ENCODE measurements around the gene CPNE2.

DNA sequence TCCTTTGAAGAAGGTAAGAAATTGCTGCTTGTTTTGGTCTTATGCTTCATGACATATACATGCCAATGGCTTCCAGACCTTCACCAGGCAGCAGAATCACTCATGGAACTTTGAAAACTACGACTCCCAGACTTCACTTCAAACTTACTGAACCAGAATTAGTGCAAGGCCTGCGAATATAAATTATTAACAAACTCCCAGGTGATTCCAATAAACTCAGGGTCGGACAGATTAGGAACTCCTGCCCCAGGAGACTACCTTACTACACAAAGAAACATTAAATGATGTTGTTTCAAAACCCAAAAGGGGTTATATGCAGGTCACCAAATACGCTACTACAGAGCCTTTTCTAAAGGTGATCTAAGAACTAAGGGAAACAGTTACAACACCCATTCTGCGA, 73.1 kb downstream of the CPNE2 start:
- TF ChIP-seq EZH2 (IDR thresholded peaks at IDR 0.05; ENCODE audit: low read depth) = no peak
- TF ChIP-seq, protein P1, sequence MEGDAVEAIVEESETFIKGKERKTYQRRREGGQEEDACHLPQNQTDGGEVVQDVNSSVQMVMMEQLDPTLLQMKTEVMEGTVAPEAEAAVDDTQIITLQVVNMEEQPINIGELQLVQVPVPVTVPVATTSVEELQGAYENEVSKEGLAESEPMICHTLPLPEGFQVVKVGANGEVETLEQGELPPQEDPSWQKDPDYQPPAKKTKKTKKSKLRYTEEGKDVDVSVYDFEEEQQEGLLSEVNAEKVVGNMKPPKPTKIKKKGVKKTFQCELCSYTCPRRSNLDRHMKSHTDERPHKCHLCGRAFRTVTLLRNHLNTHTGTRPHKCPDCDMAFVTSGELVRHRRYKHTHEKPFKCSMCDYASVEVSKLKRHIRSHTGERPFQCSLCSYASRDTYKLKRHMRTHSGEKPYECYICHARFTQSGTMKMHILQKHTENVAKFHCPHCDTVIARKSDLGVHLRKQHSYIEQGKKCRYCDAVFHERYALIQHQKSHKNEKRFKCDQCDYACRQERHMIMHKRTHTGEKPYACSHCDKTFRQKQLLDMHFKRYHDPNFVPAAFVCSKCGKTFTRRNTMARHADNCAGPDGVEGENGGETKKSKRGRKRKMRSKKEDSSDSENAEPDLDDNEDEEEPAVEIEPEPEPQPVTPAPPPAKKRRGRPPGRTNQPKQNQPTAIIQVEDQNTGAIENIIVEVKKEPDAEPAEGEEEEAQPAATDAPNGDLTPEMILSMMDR (conservative IDR thresholded peaks at IDR 0.05) = no peak
